Measurements from ENCODE around the gene GPR35. TPM values are rescaled to one million over a fixed set of nuclear protein-coding genes. Genes with fewer than 3 reads are reported as not detected.

GPR35 gene
- total and polyA plus RNA-seq, 10 of the 15 experiments (the other 5 are each of a cell fraction or from before 2014, with no cell fraction given): 0.14 to 1.6 (median 0.75) TPM; not detected in 3

DNA sequence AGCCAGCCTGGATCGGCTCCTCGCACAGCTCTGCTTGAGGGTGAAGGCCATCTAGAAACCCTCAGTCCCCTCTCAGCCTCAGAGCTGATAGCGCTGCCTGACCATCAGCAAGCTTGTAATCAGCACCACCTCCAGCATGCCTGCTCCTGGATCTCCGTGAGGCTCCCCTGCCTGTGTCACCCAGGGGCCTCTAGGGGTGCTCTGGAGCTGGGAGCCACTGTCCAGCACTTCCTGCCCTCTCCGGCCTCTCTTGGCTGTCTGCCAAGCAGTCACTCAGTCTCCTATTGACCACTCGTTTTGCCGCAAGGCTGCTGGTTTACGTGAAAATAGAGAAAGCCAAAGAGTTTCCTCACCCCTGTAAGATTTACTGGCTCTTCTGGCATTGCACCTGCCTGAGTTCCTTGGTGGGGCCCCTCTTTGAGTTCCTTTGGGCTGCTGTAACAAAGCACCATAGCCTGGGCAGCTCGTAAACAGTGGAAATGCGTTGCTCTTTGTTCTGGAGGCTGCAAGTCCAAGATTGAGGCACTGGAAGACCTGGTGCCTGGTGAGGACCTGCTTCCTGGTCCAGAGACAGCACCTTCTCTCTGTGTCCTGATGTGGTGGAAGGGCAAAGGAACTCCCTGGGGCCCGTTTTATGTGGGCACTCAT is 20.9 kb upstream of the GPR35 start:
- Histone ChIP-seq H3K36me3 (ENCODE audit: control insufficient read depth in 2 of 2, insufficient read depth in 2 of 2, low read length in 1 of 2) (peaks cover 0 to 2% of the 10 kb centered on the region in 2 experiments; a peak in 2 of 4 replicates), H3K27ac (ENCODE audit: control insufficient read depth, insufficient read depth) (no peak overlapping the region), H2AFZ (ENCODE audit: control insufficient read depth, low read depth, low read length) (no peak overlapping the region), H4K20me1 (ENCODE audit: control insufficient read depth, insufficient read depth) (no peaks in the 10 kb centered on the region), H3K79me2 (ENCODE audit: control insufficient read depth, insufficient read depth, low read length) (no peaks in the 10 kb centered on the region), H3K4me1 (ENCODE audit: control insufficient read depth, insufficient read depth, low read length) (no peaks in the 10 kb centered on the region), H3K27me3 (replicated peaks in 1 of 2; ENCODE audit: control insufficient read depth in 2 of 2, insufficient read depth in 2 of 2, low read length in 1 of 2) (no peaks in the 10 kb centered on the region), H3K4me2 (ENCODE audit: control insufficient read depth, insufficient read depth) (no peak overlapping the region), H3K4me3 (no peak overlapping the region), H3K9ac (ENCODE audit: control insufficient read depth, insufficient read depth, low read length) (no peak overlapping the region), H3K9me3 (replicated peaks; ENCODE audit: control insufficient read depth, insufficient read depth, low read length) (no peaks in the 10 kb centered on the region)
- FAIRE-seq (no peak), DNase-seq (ENCODE audit: low read depth, low spot score) (no peak), ATAC-seq (peak; percentile 81)
- in situ Hi-C loops (cut with MboI): no loop called here
- TF ChIP-seq, protein P1, sequence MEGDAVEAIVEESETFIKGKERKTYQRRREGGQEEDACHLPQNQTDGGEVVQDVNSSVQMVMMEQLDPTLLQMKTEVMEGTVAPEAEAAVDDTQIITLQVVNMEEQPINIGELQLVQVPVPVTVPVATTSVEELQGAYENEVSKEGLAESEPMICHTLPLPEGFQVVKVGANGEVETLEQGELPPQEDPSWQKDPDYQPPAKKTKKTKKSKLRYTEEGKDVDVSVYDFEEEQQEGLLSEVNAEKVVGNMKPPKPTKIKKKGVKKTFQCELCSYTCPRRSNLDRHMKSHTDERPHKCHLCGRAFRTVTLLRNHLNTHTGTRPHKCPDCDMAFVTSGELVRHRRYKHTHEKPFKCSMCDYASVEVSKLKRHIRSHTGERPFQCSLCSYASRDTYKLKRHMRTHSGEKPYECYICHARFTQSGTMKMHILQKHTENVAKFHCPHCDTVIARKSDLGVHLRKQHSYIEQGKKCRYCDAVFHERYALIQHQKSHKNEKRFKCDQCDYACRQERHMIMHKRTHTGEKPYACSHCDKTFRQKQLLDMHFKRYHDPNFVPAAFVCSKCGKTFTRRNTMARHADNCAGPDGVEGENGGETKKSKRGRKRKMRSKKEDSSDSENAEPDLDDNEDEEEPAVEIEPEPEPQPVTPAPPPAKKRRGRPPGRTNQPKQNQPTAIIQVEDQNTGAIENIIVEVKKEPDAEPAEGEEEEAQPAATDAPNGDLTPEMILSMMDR (IDR thresholded peaks at IDR 0.05 in 2 of 3, conservative IDR thresholded peaks at IDR 0.05 in 1 of 3; ENCODE audit: control insufficient read depth in 2 of 3, extremely low read depth in 1 of 3, insufficient read depth in 1 of 3, low read depth in 3 of 3, low read length in 3 of 3): peak; percentile 21 to 59 (median 46); a peak in 5 of 6 replicates
- TF ChIP-seq POU2F2 (IDR thresholded peaks at IDR 0.05; ENCODE audit: borderline replicate concordance, low read depth, low read length) (no peak), MTA2 (IDR thresholded peaks at IDR 0.05; ENCODE audit: low read depth) (no peak), RAD21 (IDR thresholded peaks at IDR 0.05; ENCODE audit: insufficient read depth, low read depth, low read length) (peak; percentile 49; the same call in 1 of the 2 replicates), REST (IDR thresholded peaks at IDR 0.05; ENCODE audit: low read depth, low read length) (peak; percentile 52; the same call in 1 of the 2 replicates)
- WGBS (ENCODE audit: insufficient coverage, insufficient replicate concordance, low lambda C conversion rate, missing lambda C conversion rate): 46% methylated on average over 11 of the region's 11 CpGs
- ChIA-PET SMC1A (ENCODE audit: uncharacterized antibody, unreplicated experiment) (no interaction called here), CTCF (no interaction called here), POLR2A (no interaction called here), RAD21 (ENCODE audit: unreplicated experiment) (no interaction called here)
- intact Hi-C loops (cut with micrococcal nuclease; ENCODE audit: unreplicated experiment): no loop called here
- BruUV-seq (replicated peaks): no TSS peak

Measured in GM12878 (cell line).